AG04450 (cell line): ENCODE results near the gene CDK14. TPM values are rescaled to one million over a fixed set of nuclear protein-coding genes. Genes with fewer than 3 reads are reported as not detected.

Experiments used
- CTCF ChIA-PET: fragments of 300-600, 350-600 bp; formaldehyde crosslinking; extraction: SDS; loops from one replicate; lab custom pipeline; 2022; ENCODE audit warnings: antibody characterized with exemption, inconsistent platforms; lab: Charles Lee
- POLR2A ChIA-PET: fragments of 350-600 bp; formaldehyde crosslinking; extraction: SDS; loops from one replicate; lab custom pipeline; 2021; ENCODE audit warnings: antibody characterized with exemption, inconsistent platforms; lab: Yijun Ruan, JAX
- DNase-seq: peaks from one replicate; pipeline ENCODE4 v3.0.0-alpha.2; 2011; ENCODE audit warnings: low read depth, low spot score
- H3K27ac ChIP-seq: one replicate; pipeline ENCODE4 v1.5.1; 2012; ENCODE audit warnings: low read depth, low read length, control low read depth
- H3K27me3 ChIP-seq: one replicate; pipeline ENCODE4 v1.6.0; 2012; ENCODE audit warnings: low read length; ENCODE audit not compliant: control insufficient read depth, insufficient read depth
- H3K4me3 ChIP-seq: 2 replicates; pipeline ENCODE4 v1.5.1; 2011; ENCODE audit warnings: mild to moderate bottlenecking, low read depth, low read length, control low read depth
- H3K9me3 ChIP-seq: 2 replicates; pipeline ENCODE4 v1.5.1; 2012; ENCODE audit warnings: low read length; ENCODE audit not compliant: control insufficient read depth, insufficient read depth
- polyA plus RNA-seq: library from polyadenylated mRNA; depleted of rRNA; stranded (reverse); fragments of >200 nt; gene quantifications from 2 replicates; pipeline ENCODE4 v1.2.3, GENCODE V29; 2011
- TF ChIP-seq, protein P1 (sequence below): IDR thresholded peaks from 2 replicates; pipeline ENCODE4 v1.5.1; 2011; ENCODE audit warnings: low read depth, low read length, control low read depth, inconsistent platforms

CDK14 gene
- polyA plus RNA-seq, 1 experiment: 28.4 TPM

DNA sequence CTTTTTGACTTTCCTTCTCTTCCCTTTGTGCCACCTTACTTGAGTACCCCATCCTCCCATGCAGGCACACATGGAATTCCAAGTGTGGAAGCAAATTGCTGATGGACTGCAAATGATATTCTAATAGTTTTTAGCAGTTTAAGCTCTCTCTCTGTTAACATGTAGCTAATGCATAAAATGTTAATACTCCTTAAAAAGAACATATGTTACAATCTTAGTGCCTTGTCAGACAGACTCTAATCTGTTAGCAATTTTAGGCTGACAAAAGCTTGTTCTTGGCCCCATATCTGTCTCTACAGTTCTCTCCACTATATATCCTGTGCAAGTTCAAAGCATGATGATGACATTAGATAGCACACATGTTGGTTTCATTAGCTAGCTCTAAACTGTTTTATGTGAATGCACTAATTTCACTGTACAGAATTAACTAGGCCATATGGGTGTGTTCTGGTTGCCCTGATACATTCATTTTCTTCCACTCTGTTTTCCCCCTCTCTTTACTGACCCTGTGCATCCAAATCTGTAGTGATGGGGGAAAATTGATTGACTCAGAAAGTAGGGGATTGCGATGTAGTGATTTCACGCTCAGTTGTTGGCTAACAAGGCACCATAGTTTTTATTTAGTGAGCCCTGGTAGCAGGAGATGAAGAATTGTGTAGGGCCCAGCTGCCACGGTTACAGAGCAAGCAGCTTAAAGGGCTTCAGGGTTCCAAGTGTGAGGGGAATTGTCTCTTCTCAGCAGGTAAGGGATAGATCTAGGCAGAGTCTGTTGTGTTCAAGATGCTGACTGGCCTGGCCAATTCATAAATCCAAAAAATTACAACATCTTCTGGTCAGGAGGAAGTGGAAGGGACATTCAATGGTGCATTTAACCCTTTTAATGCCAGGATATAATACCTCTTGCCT is 553.5 kb downstream of the CDK14 start:
- Histone ChIP-seq H3K27ac (no peak overlapping the region), H3K9me3 (no peaks in the 10 kb centered on the region), H3K4me3 (no peak overlapping the region), H3K27me3 (no peaks in the 10 kb centered on the region)
- TF ChIP-seq, protein P1, sequence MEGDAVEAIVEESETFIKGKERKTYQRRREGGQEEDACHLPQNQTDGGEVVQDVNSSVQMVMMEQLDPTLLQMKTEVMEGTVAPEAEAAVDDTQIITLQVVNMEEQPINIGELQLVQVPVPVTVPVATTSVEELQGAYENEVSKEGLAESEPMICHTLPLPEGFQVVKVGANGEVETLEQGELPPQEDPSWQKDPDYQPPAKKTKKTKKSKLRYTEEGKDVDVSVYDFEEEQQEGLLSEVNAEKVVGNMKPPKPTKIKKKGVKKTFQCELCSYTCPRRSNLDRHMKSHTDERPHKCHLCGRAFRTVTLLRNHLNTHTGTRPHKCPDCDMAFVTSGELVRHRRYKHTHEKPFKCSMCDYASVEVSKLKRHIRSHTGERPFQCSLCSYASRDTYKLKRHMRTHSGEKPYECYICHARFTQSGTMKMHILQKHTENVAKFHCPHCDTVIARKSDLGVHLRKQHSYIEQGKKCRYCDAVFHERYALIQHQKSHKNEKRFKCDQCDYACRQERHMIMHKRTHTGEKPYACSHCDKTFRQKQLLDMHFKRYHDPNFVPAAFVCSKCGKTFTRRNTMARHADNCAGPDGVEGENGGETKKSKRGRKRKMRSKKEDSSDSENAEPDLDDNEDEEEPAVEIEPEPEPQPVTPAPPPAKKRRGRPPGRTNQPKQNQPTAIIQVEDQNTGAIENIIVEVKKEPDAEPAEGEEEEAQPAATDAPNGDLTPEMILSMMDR: no peak
- ChIA-PET CTCF (interaction anchor here (0.6 to 0.8 kb wide), 2 partner anchors 60 to 985 kb away, joined by 3 read pairs; no protein-coding TSS in a partner anchor), POLR2A (no interaction called here)
- DNase-seq: no peak

DNA sequence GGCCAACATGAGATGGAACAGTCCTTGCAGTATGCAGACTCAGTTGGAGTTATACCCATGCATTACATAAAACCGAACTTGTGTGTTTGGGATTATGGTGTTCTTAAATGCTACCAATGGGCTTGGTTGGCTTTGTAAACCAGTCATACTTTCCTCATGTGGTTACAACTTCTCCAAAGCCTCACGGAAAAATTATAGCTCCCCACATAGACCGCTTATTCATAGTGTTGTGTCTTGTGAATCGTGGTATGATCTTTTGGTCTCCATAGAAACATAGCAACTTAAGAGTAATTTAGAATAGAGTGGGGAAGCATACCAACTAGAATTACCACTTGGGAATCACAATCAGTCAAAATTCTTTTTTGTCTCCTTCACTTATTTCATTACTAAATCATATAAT is 555.8 kb downstream of the CDK14 start:
- ChIA-PET CTCF (interaction anchor here (1.0 kb wide), 1 partner anchor 62 kb away, joined by 4 read pairs; no protein-coding TSS in a partner anchor), POLR2A (no interaction called here)
- Histone ChIP-seq H3K27ac (no peak overlapping the region), H3K9me3 (no peaks in the 10 kb centered on the region), H3K4me3 (no peak overlapping the region), H3K27me3 (no peaks in the 10 kb centered on the region)
- DNase-seq: no peak
- TF ChIP-seq, protein P1: no peak

DNA sequence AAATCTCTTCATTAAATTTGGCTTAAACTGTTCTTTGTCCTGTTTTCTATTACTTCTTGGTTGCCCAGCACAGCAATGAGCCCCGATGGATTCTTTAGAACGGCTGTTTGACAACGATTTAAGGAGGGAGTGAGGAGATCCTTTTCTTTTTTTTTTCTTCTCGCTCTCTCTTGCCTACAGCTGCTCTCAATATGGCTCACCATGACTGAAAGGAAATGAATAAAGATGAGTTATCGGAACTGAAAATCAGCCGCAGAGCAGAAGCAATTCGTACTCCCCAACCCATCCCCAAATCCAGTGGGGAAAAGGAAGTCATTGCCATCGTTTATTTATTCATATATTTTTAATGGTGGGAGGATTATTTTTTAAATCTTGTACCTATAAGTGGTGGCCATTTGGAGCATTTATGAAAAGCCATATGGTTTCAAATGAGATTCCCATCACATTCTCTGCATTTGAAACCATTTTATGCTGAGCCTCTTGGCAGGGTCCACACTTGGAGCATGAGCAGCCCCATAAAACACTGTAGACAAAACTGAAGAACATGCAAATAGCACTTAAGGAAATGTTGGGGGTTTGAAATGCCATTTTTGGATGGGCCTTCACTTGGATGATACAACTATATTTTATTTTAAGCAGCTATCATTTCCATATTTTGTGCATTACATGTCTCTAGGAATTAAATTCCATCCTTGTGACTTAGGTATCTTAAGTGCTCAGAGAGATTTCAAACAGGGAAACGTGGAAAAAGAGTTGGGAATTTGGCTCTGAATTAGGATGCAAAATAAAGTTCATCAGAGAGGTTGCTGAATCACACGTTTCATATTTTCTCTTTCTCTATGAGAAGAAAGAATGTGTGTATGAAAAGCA is 560.4 kb downstream of the CDK14 start:
- POLR2A ChIA-PET: no interaction called here

DNA sequence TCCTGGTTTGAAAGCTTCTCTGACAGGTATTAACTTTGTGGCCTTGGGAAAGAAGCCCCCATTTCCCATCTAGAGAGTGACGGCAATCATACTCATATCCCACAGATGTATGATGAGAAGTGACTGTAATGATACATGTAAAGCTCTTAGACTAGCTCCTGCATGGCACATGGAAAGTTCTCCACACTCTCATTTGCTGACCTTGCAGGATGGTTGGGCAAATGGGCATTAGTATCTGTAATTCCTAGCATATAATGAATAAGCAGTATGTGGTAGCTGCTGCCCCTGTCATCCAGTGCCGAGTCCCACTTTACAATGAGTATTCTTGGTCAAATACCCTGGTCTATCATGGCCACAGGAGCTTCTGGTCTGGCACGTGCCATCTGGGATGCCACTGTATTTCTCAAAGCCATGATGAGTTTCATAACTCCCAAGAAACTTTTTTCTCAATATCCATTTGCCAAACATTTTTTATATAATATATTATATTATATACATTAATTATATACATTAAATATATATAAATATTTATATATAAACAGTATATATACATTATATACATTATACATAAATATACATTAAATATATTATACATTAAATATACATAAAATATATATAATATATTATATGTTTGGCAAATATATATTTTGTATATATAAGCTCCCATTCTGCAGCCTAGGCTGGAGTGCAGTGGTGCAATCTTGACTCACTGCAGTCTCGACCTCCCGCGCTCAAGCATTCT is 561.6 kb downstream of the CDK14 start:
- CTCF ChIA-PET: no interaction called here
- H3K4me3 ChIP-seq: no peak overlapping the region
- H3K27ac ChIP-seq: no peak overlapping the region
- POLR2A ChIA-PET: no interaction called here
- DNase-seq: no peak
- no peaks in the 10 kb centered on the region for H3K9me3 ChIP-seq
- TF ChIP-seq, protein P1: no peak
- no peaks in the 10 kb centered on the region for H3K27me3 ChIP-seq

More for the DNA sequence above, 560.4 kb downstream of the CDK14 start:
- TF ChIP-seq, protein P1: no peak
- Histone ChIP-seq H3K9me3 (no peaks in the 10 kb centered on the region), H3K27me3 (no peaks in the 10 kb centered on the region), H3K27ac (no peak overlapping the region), H3K4me3 (no peak overlapping the region)
- CTCF ChIA-PET: no interaction called here
- DNase-seq: no peak
